KOPT-K1 (cell line): Measurements from ENCODE around the gene DNAI2.
"Not testable (repeated sequence)": the region's sequence is repeated elsewhere in the genome, so short reads cannot be mapped to it uniquely, and the experiment has no call there.

Experiments used
- H3K27ac ChIP-seq: fragments of 200-600 bp; sonication (generic); 2 replicates; pipeline ENCODE4 v1.5.1; 2016; ENCODE audit warnings: antibody characterized with exemption, mild to moderate bottlenecking, low read depth, low read length; ENCODE audit not compliant: poor library complexity, severe bottlenecking
- H3K36me3 ChIP-seq: fragments of 200-600 bp; sonication (generic); 2 replicates; pipeline ENCODE4 v1.5.1; 2017; ENCODE audit warnings: antibody characterized with exemption, mild to moderate bottlenecking, low read length, moderate library complexity; ENCODE audit not compliant: insufficient read depth
- H3K9me3 ChIP-seq: fragments of 200-600 bp; sonication (generic); 2 replicates; pipeline ENCODE4 v1.5.1; 2017; ENCODE audit warnings: antibody characterized with exemption, low read length, mild to moderate bottlenecking; ENCODE audit not compliant: insufficient read depth, poor library complexity, severe bottlenecking

Gene DNAI2

GRCh38 chr17:74257311-74257710, 16.7 kb upstream of the DNAI2 start:
- no peaks in the 10 kb centered on the region for H3K36me3 ChIP-seq

GRCh38 chr17:74259667-74260524, 14.1 kb upstream of the DNAI2 start:
- Histone ChIP-seq H3K27ac (no peak overlapping the region), H3K36me3 (no peaks in the 10 kb centered on the region)

More at GRCh38 chr17:74257311-74257710, 16.7 kb upstream of the DNAI2 start:
- Histone ChIP-seq H3K27ac (no peak overlapping the region), H3K9me3 (no peaks in the 10 kb centered on the region)

GRCh38 chr17:74260525-74260850, 13.5 kb upstream of the DNAI2 start:
- no peak overlapping the region for H3K27ac ChIP-seq
- no peaks in the 10 kb centered on the region for H3K36me3 ChIP-seq
- H3K9me3 ChIP-seq: no peaks in the 10 kb centered on the region

More at GRCh38 chr17:74259667-74260524, 14.1 kb upstream of the DNAI2 start:
- no peaks in the 10 kb centered on the region for H3K9me3 ChIP-seq

DNA sequence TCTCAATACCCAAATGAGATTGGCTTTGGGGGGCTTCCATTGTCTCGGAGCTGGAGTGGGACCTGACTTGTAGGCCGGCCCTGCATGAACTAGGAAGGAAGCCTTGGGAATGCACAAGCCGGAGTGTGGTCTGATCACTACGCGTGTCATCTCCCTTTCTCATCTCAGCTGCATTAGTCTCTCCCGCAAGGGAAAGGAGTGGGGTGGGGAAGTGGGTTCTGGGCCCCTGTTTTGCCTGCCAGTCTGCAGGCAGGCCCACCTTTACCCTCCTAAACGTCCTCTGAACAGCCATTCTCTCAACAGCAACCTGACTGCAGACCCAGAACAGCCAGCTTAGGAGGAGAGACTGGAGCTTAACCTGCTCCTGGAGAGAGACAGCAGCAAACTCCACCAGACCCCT, 11.4 kb upstream of the DNAI2 start:
- H3K36me3 ChIP-seq: no peaks in the 10 kb centered on the region
- peaks cover 6% of the 10 kb centered on the region for H3K9me3 ChIP-seq
- H3K27ac ChIP-seq: no peak overlapping the region

DNA sequence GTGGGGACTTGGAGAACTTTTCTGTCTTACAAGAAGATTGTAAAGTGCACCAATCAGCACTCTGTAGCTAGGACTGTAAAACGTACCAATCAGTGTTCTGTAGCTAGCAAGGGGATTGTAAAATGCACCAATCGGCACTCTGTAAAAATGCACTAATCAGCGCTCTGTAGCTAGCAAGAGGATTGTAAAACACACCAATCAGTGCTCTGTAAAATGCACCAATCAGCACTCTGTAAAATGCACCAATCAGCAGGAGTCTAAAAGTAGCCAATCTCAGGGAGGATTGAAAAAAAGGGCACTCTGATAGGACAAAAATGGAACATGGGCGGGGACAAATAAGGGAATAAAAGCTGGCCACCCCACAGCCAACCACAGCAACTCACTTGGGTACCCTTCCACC, 7.0 kb upstream of the DNAI2 start:
- not testable (repeated sequence) for H3K9me3 ChIP-seq

GRCh38 chr17:74267579-74267978, 6.5 kb upstream of the DNAI2 start:
- Histone ChIP-seq H3K27ac (no peak overlapping the region), H3K36me3 (no peaks in the 10 kb centered on the region), H3K9me3 (peaks cover 6% of the 10 kb centered on the region)

More for the DNA sequence above, 7.0 kb upstream of the DNAI2 start:
- H3K36me3 ChIP-seq, H3K27ac ChIP-seq: not testable (repeated sequence)

GRCh38 chr17:74267987-74268499, 6.0 kb upstream of the DNAI2 start:
- Histone ChIP-seq H3K9me3 (peaks cover 6% of the 10 kb centered on the region), H3K36me3 (no peaks in the 10 kb centered on the region), H3K27ac (no peak overlapping the region)

- Histone ChIP-seq H3K9me3 (peaks cover 6% of the 10 kb centered on the region), H3K27ac (no peak overlapping the region), H3K36me3 (no peaks in the 10 kb centered on the region)
Observed at GRCh38 chr17:74268558-74268957, 5.5 kb upstream of the DNAI2 start.

DNA sequence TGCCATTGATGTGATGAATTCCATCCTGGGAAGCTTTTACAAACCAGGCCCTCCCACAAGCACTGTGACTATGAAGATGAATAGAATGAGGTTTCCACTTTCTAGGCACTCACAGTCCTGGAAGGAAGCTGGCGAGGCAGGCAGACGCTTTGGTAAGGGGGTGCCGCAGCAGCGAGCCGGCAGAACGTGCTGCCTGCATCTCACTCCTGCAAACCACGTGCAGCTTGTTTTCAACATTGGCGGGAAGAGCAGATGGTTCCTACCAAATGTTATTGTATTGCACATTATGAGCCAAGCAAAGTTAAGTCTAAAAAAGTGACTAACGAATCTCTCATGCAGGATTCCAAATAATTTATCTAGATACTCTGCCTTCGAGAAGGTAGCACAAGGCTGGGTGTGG, 3.7 kb upstream of the DNAI2 start:
- no peaks in the 10 kb centered on the region for H3K36me3 ChIP-seq
- H3K27ac ChIP-seq: no peak overlapping the region
- H3K9me3 ChIP-seq: peaks cover 6% of the 10 kb centered on the region

DNA sequence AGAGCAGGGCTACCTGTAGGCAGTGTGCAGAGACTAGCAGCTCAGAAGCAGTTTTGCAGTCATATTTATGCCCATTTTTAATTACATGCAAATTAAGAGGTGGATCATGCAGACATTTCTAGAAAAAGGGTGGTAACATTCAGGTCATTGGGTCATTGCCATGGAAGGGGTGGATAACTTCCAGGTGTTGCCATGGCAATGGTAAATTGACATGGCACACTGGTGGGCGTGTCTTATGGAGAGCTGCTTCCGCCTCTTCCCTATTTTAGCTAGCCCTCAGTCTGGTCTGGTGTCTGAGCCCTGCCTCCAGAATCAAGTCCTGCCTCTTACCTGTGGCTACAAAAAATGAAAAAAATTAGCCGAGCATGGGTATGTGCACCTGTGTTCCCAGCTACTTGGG, 2.8 kb upstream of the DNAI2 start:
- Histone ChIP-seq H3K9me3 (peaks cover 6% of the 10 kb centered on the region), H3K36me3 (no peaks in the 10 kb centered on the region), H3K27ac (no peak overlapping the region)

- Histone ChIP-seq H3K9me3 (peaks cover 4% of the 10 kb centered on the region), H3K27ac (no peak overlapping the region)
Observed at GRCh38 chr17:74271901-74272561, 2.0 kb upstream of the DNAI2 start.

DNA sequence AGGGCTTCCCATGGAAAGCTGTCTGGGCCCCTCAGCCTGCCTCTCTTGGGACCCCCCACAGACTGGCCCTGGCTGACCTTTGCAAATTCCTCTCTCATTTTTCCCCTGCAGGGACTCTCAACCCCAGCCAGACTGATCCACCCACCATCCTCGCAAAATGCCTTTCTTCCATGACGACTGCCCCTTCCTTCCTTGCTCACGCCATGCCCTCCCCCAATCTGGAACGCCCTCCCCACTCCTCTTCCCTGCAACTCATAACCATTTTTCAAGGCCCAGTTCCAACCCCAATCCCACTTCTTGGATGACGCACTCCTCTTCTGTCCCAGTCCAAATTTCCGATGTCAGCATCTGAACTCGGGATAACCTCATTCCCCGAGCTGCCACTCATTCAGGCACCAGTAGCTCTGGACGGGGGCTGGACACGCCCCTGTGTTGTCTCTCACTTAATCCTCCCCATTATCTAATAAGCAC, 1.3 kb upstream of the DNAI2 start:
- no peaks in the 10 kb centered on the region for H3K36me3 ChIP-seq
- no peak overlapping the region for H3K27ac ChIP-seq
- H3K9me3 ChIP-seq: no peaks in the 10 kb centered on the region

More at GRCh38 chr17:74271901-74272561, 2.0 kb upstream of the DNAI2 start:
- no peaks in the 10 kb centered on the region for H3K36me3 ChIP-seq

GRCh38 chr17:74274709-74275340, 791 bp downstream of the DNAI2 start:
- H3K9me3 ChIP-seq: no peaks in the 10 kb centered on the region
- no peaks in the 10 kb centered on the region for H3K36me3 ChIP-seq
- no peak overlapping the region for H3K27ac ChIP-seq

DNA sequence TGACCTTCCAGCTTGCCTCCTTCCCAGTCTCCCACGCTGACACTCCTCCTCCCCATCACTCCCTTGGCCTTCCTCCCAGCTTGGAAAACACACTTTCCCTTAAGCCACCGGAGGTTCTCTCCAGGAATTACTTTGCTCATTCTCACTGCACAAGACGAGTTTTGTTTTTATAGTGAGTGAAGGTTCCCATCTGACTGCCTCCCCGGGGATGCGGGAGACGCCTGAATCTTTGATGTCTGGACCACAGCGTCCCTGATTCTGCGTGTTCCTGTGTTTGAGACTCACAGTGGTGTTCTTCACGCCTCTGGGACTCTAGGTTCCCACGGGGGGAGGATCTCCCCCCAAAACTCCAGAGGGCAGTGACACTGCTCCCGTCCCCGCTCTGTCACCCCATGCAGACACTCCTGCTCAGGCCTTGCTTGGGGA, 2.0 kb downstream of the DNAI2 start:
- Histone ChIP-seq H3K9me3 (no peaks in the 10 kb centered on the region), H3K27ac (no peak overlapping the region), H3K36me3 (no peaks in the 10 kb centered on the region)

- Histone ChIP-seq H3K27ac (no peak overlapping the region), H3K9me3 (no peaks in the 10 kb centered on the region), H3K36me3 (no peaks in the 10 kb centered on the region)
Observed at GRCh38 chr17:74276541-74277009, 2.5 kb downstream of the DNAI2 start.
